Gastroesophageal sphincter (tissue), 4 donors: ENCODE measurements around the gene TLR6. TPM values are rescaled to one million over a fixed set of nuclear protein-coding genes. Genes with fewer than 3 reads are reported as not detected.
A peak's percentile ranks its signal among the peaks of the same experiment; 100 is the strongest.

Experiments used
- ATAC-seq: fragments of 150-250 bp; one replicate; pipeline ENCODE4 v1.9.1; 2016; ENCODE audit warnings: mild to moderate bottlenecking, moderate library complexity
- H3K27ac ChIP-seq, 4 donors: fragments of 200-600 bp; sonication (generic) in 3 of 4; 1 replicate in 3 of 4; 2 replicates in 1 of 4; pipeline ENCODE4 v1.5.1; 2016 to 2019
- H3K27me3 ChIP-seq: fragments of 200-600 bp; sonication (generic); one replicate; pipeline ENCODE4 v1.5.1; 2019
- H3K36me3 ChIP-seq, 2 donors: fragments of 200-600 bp; sonication (generic); one replicate each; pipeline ENCODE4 v1.5.1; 2019; ENCODE audit warnings: control low read depth in 1 of 2
- H3K4me1 ChIP-seq, 3 donors: fragments of 200-600 bp; sonication (generic); 1 replicate in 2 of 3; 2 replicates in 1 of 3; pipeline ENCODE4 v1.5.1; 2016 to 2019; ENCODE audit warnings: control low read depth in 2 of 3
- H3K4me3 ChIP-seq, 2 donors: fragments of 200-600 bp; sonication (generic); one replicate each; pipeline ENCODE4 v1.5.1; 2019; ENCODE audit warnings: mild to moderate bottlenecking in 1 of 2, moderate library complexity in 1 of 2
- H3K9me3 ChIP-seq, 3 donors: fragments of 200-600 bp; sonication (generic); one replicate each; pipeline ENCODE4 v1.5.1; 2017 to 2019; ENCODE audit warnings: control low read depth in 2 of 3
- EP300 ChIP-seq: sonication (generic); formaldehyde crosslinking; IDR thresholded peaks from one replicate; pipeline ENCODE4 v1.6.1; 2017; ENCODE audit warnings: antibody characterized with exemption, mild to moderate bottlenecking
- POLR2A ChIP-seq, 2 donors: fragments of 450-650 bp; IDR thresholded peaks; one replicate each; pipeline ENCODE4 v1.6.1; 2017; ENCODE audit warnings: antibody characterized with exemption in 2 of 2, mild to moderate bottlenecking in 2 of 2, moderate library complexity in 1 of 2
- POLR2AphosphoS5 ChIP-seq: sonication (generic); formaldehyde crosslinking; IDR thresholded peaks from one replicate; pipeline ENCODE4 v1.6.1; 2017; ENCODE audit warnings: antibody characterized with exemption
- WGBS, 2 donors: methylation state at CpG; one replicate each; pipeline ENCODE4 v1.1.5; 2018; ENCODE audit warnings: low coverage in 1 of 2; 5-methylcytosine and 5-hydroxymethylcytosine counted together
- total RNA-seq, 4 donors: library from RNA; depleted of rRNA; stranded (reverse); fragments of >200 nt; gene quantifications; one replicate each; pipeline ENCODE4 v1.1.0, GENCODE V29; 2016
- TF ChIP-seq, protein P1 (sequence below), 4 experiments: fragments of 200-600 bp in 2 of 4; fragments of 450-650 bp in 2 of 4; sonication (generic) in 1 of 4; IDR thresholded peaks; one replicate each; pipeline ENCODE4 v1.5.1; 2017 to 2019; ENCODE audit warnings: antibody characterized with exemption in 4 of 4, mild to moderate bottlenecking in 2 of 4, moderate library complexity in 2 of 4

TLR6 gene
- total RNA-seq, 4 donors from 2014 or later, result 1.4 to 2.4 (median 2.0) TPM

DNA sequence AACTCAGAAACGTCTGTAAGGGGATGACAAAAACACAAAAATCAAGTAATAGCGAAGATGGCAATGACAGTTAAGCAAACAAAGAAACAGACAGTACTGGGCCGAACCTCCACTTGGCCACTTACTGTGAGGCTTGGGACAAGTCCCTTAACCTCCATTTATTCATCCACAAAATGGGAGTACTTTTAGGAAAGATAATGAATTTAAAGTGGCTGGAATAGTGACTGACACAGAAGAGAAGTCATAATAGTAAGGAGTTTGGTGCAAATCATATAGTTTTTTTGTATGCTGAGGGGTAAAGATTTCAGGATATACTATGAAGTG, 1.4 kb upstream of the TLR6 start:
- 57 to 66% methylated on average over 3 of the region's 3 CpGs for WGBS, 2 donors
- H3K27ac ChIP-seq, result peak overlapping the region in 3 of 4 donors; percentile 62 to 69 (median 66)
- no peak overlapping the region for H3K4me3 ChIP-seq
- no peaks in the 10 kb centered on the region for H3K27me3 ChIP-seq
- peaks cover 0 to 12% (median 0%) of the 10 kb centered on the region in 3 donors for H3K4me1 ChIP-seq
- TF ChIP-seq EP300 (no peak), POLR2AphosphoS5 (no peak), POLR2A (IDR thresholded peaks at IDR 0.05) (no peak)
- TF ChIP-seq, protein P1, sequence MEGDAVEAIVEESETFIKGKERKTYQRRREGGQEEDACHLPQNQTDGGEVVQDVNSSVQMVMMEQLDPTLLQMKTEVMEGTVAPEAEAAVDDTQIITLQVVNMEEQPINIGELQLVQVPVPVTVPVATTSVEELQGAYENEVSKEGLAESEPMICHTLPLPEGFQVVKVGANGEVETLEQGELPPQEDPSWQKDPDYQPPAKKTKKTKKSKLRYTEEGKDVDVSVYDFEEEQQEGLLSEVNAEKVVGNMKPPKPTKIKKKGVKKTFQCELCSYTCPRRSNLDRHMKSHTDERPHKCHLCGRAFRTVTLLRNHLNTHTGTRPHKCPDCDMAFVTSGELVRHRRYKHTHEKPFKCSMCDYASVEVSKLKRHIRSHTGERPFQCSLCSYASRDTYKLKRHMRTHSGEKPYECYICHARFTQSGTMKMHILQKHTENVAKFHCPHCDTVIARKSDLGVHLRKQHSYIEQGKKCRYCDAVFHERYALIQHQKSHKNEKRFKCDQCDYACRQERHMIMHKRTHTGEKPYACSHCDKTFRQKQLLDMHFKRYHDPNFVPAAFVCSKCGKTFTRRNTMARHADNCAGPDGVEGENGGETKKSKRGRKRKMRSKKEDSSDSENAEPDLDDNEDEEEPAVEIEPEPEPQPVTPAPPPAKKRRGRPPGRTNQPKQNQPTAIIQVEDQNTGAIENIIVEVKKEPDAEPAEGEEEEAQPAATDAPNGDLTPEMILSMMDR (IDR thresholded peaks at IDR 0.05), result no peak
- H3K36me3 ChIP-seq, result no peaks in the 10 kb centered on the region
- ATAC-seq, result no peak
- H3K9me3 ChIP-seq, result no peaks in the 10 kb centered on the region

DNA sequence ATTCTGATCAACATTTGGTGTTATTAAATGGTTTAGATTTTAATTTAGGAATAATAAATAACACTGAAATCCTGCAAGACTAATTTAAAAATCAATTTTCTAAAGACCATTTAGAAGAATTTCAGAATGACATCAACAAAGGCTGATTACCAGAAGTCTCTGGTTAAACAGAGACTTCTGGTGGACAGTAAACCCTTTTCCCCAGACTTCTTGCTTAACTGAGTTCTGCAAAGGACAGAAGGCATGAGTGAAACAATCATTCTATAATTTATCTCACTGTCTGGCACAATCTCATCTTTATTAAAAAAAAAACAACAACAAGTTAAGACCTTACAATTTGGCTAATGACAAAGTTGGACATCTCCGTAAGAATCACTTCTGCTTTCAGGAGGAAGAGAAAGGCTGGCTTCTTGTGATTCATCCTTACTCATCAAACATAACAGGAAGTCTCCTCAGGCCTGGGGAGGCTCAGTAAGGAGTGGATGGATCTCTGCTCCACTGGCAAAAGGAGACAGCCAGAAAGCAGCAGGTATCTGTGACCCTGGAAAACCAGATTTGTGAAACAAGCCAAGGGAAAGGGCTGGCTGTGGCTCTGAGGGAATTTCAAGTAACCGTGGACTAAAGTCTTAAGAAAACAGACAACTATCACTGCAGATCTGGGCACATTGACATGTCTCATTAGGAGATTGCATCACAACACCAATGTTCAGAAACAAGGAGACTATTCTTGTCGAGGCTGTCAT, 908 bp upstream of the TLR6 start:
- no peaks in the 10 kb centered on the region for H3K9me3 ChIP-seq
- ATAC-seq, result peak; percentile 89
- no peak overlapping the region for H3K4me3 ChIP-seq
- TF ChIP-seq POLR2A (IDR thresholded peaks at IDR 0.05) (no peak), EP300 (no peak), POLR2AphosphoS5 (no peak)
- TF ChIP-seq, protein P1 (IDR thresholded peaks at IDR 0.05), result no peak
- WGBS, 2 donors, result 28 to 36% methylated on average over 3 of the region's 3 CpGs
- H3K4me1 ChIP-seq, result peaks cover 0 to 12% (median 0%) of the 10 kb centered on the region in 3 donors
- H3K27me3 ChIP-seq, result no peaks in the 10 kb centered on the region
- peak overlapping the region; percentile 39 to 69 (median 64) for H3K27ac ChIP-seq
- H3K36me3 ChIP-seq, result no peaks in the 10 kb centered on the region

DNA sequence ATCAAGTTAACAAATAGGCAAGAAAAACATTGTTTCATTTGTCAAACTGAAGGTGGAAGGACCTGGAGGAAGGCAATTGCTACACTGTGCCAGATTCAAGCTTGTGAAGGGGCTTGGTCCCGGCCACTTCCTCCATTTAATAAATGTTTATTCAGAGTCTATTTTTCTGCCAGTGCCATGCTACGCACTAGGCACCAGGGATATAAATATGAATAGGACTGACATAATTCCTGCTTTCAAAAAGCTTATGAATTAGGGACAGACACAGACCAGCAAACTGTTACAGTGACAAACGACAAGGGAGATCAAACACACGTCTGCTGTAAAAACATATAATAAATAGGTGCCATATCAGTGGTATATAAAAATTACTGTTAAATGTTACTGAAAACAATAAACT, 571 bp downstream of the TLR6 start:
- H3K36me3 ChIP-seq, result no peaks in the 10 kb centered on the region
- no peak for TF ChIP-seq POLR2AphosphoS5
- no peak for TF ChIP-seq POLR2A (IDR thresholded peaks at IDR 0.05)
- no peak for TF ChIP-seq EP300
- TF ChIP-seq, protein P1 (IDR thresholded peaks at IDR 0.05), result no peak
- peaks cover 0 to 12% (median 0%) of the 10 kb centered on the region in 3 donors for H3K4me1 ChIP-seq
- peak overlapping the region in 2 of 4 donors; percentile 61 to 66 for H3K27ac ChIP-seq
- H3K4me3 ChIP-seq, result peak overlapping the region in 1 of 2 donors; percentile 13
- H3K9me3 ChIP-seq, result no peaks in the 10 kb centered on the region
- 45 to 68% methylated on average over 4 of the region's 4 CpGs for WGBS, 2 donors
- ATAC-seq, result no peak
- H3K27me3 ChIP-seq, result no peaks in the 10 kb centered on the region

DNA sequence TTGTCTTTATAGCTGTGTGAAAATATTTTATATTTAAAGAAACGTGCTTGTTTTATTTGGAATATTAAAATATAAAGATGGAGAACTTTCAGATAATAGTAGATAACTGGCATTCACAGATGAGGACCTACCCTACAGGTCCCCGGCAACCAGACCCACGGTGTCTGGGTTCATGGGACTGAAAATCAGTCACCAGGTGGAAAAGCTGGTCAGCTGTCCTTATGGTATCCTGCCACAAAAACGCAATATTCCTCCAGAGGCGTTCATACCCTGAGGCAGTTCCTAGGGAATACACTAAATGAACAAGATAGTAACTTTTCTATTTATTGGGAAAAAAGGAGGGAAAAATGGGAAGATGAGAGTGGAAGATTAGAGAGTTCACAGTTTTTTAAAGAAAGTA, 1.2 kb downstream of the TLR6 start:
- Histone ChIP-seq H3K4me1 (peaks cover 0 to 12% (median 0%) of the 10 kb centered on the region in 3 donors), H3K4me3 (no peak overlapping the region), H3K27me3 (no peaks in the 10 kb centered on the region), H3K36me3 (no peaks in the 10 kb centered on the region), H3K27ac (no peak overlapping the region), H3K9me3 (no peaks in the 10 kb centered on the region)
- TF ChIP-seq POLR2A (IDR thresholded peaks at IDR 0.05) (no peak), EP300 (no peak), POLR2AphosphoS5 (no peak)
- TF ChIP-seq, protein P1 (IDR thresholded peaks at IDR 0.05), result no peak
- ATAC-seq, result no peak
- 81 to 97% methylated on average over 4 to 5 of the region's 5 CpGs for WGBS, 2 donors

DNA sequence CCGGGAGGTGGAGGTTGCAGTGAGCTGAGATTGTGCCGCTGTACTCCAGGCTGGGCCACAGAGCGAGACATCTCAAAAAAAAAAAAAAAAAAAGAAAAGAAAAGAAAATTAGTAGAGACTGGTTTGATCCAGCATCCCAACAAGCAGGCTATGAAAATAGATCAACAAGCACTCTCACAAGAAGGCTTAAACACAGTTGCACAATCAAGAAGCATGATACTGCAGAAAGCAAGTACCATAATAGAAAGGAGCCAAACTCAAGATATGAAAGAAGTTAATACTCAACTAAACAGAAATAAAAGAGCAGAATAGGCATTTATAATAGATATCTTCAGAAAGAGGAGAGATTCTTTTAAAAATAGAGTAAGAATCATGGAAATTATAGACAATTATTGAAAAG, 10.6 kb downstream of the TLR6 start:
- Histone ChIP-seq H3K27ac (no peak overlapping the region), H3K4me1 (no peaks in the 10 kb centered on the region), H3K36me3 (no peaks in the 10 kb centered on the region), H3K4me3 (no peak overlapping the region), H3K9me3 (no peaks in the 10 kb centered on the region), H3K27me3 (no peaks in the 10 kb centered on the region)
- TF ChIP-seq EP300, result no peak
- TF ChIP-seq POLR2A (IDR thresholded peaks at IDR 0.05), result no peak
- TF ChIP-seq, protein P1 (IDR thresholded peaks at IDR 0.05), result no peak
- no peak for TF ChIP-seq POLR2AphosphoS5
- no peak for ATAC-seq
- WGBS, 2 donors, result no CpG with 5 or more reads among the region's 3 CpGs
